ENCODE data around the gene MCC. TPM values are rescaled to one million over a fixed set of nuclear protein-coding genes. Genes with fewer than 3 reads are reported as not detected.

Gene MCC
- total RNA-seq, 2 experiments from 2014 or later: 0.25 TPM; not detected in 1

DNA sequence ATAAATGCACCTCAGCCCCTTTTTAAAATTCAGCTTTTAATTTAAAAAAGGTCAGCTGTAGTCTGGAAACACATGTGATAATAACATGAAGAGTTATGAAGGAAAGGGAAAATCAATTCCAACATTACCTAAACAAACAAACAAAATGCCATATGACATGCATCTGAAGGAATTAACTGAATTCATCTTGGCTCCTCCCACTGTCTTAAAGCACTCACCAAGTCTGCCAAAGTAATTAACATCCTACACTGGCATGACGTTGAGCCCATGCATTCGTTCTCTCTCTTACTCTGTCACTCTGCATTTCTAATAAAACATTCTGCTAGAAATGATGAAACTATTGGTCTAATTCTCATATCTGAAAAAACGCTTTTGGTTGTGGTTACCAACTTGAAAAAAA, 91.2 kb downstream of the MCC start:
- H3K27ac ChIP-seq (ENCODE audit: low read depth, low read length, poor library complexity, severe bottlenecking): no peak overlapping the region
- ChIA-PET POLR2A (interaction anchor here (0.7 to 1.6 kb wide), 3 partner anchors 9 to 69 kb away, joined by 3 to 6 read pairs (median 5); no protein-coding TSS in a partner anchor), CTCF (ENCODE audit: unreplicated experiment) (no interaction called here)
- TF ChIP-seq CTCF (conservative IDR thresholded peaks at IDR 0.05; ENCODE audit: low read length): no peak
- no peak for TF ChIP-seq EZH2phosphoT487 (IDR thresholded peaks at IDR 0.05; ENCODE audit: borderline replicate concordance, low read depth, low read length)
- no peak for DNase-seq (ENCODE audit: low spot score)
- H3K4me1 ChIP-seq (ENCODE audit: insufficient read depth, low read length, poor library complexity, severe bottlenecking): no peaks in the 10 kb centered on the region
- H3K9me2 ChIP-seq (ENCODE audit: insufficient read depth, low read length): no peaks in the 10 kb centered on the region
- no peaks in the 10 kb centered on the region for H3K9me3 ChIP-seq (ENCODE audit: low read length)
- intact Hi-C loops (cut with micrococcal nuclease; ENCODE audit: unreplicated experiment): no loop called here
- no peaks in the 10 kb centered on the region for H3K36me3 ChIP-seq (ENCODE audit: insufficient read depth, low read length)
- BruUV-seq (replicated peaks): no TSS peak
- no peak overlapping the region for H3K4me2 ChIP-seq (ENCODE audit: low read length)
- H4K20me1 ChIP-seq (ENCODE audit: insufficient read depth, low read length): no peaks in the 10 kb centered on the region
- H3K4me3 ChIP-seq (ENCODE audit: low read depth, low read length, poor library complexity, severe bottlenecking): no peak overlapping the region
- H3K79me2 ChIP-seq (ENCODE audit: insufficient read depth, low read depth, low read length): no peaks in the 10 kb centered on the region
- H2AFZ ChIP-seq (ENCODE audit: low read length): no peak overlapping the region

GRCh38 chr5:113394658-113395057, 93.6 kb downstream of the MCC start:
- intact Hi-C loops (cut with micrococcal nuclease; ENCODE audit: unreplicated experiment): no loop called here
- Histone ChIP-seq H3K4me3 (ENCODE audit: low read depth, low read length, poor library complexity, severe bottlenecking) (no peak overlapping the region), H3K4me1 (ENCODE audit: insufficient read depth, low read length, poor library complexity, severe bottlenecking) (no peaks in the 10 kb centered on the region), H3K9me2 (ENCODE audit: insufficient read depth, low read length) (no peaks in the 10 kb centered on the region), H4K20me1 (ENCODE audit: insufficient read depth, low read length) (no peaks in the 10 kb centered on the region), H3K27ac (ENCODE audit: low read depth, low read length, poor library complexity, severe bottlenecking) (no peak overlapping the region), H3K4me2 (ENCODE audit: low read length) (no peak overlapping the region), H3K79me2 (ENCODE audit: insufficient read depth, low read depth, low read length) (no peaks in the 10 kb centered on the region), H3K9me3 (ENCODE audit: low read length) (no peaks in the 10 kb centered on the region), H3K36me3 (ENCODE audit: insufficient read depth, low read length) (no peaks in the 10 kb centered on the region), H2AFZ (ENCODE audit: low read length) (no peak overlapping the region)
- no TSS peak for BruUV-seq (replicated peaks)
- ChIA-PET CTCF (ENCODE audit: unreplicated experiment) (no interaction called here), POLR2A (interaction anchor here (0.8 kb wide), 1 partner anchor 21 kb away, joined by 3 read pairs; no protein-coding TSS in a partner anchor)
- TF ChIP-seq EZH2phosphoT487 (IDR thresholded peaks at IDR 0.05; ENCODE audit: borderline replicate concordance, low read depth, low read length): no peak
- TF ChIP-seq CTCF (conservative IDR thresholded peaks at IDR 0.05; ENCODE audit: low read length): no peak
- DNase-seq (ENCODE audit: low spot score): no peak

DNA sequence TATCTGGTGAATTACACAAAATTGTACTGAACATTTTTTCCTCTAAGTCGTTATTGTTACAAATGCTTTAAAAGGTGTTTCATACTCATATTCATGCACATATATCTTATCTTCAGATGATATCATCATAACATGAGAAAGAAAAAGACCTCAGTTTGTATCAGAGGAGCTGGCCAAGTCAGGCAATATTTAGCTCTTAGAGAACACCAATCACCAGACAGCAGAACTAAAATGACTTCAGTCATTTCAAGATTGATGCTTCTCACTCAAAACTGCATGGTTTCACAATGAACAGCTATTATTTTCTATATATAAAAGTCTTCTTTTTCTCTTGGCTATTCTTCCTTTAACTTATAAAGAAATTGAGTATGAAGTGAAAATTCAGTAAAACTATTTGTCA, 98.0 kb downstream of the MCC start:
- BruUV-seq (replicated peaks): no TSS peak
- DNase-seq (ENCODE audit: low spot score): no peak
- no peak overlapping the region for H3K4me2 ChIP-seq (ENCODE audit: low read length)

More for the DNA sequence above, 98.0 kb downstream of the MCC start:
- ChIA-PET POLR2A (interaction anchor here (0.6 to 1.3 kb wide), 2 partner anchors 13 to 66 kb away, joined by 3 to 5 read pairs; no protein-coding TSS in a partner anchor), CTCF (ENCODE audit: unreplicated experiment) (interaction anchor here (0.6 kb wide), 1 partner anchor 216 kb away, joined by 3 read pairs; no protein-coding TSS in a partner anchor)
- Histone ChIP-seq H3K4me3 (ENCODE audit: low read depth, low read length, poor library complexity, severe bottlenecking) (no peak overlapping the region), H3K36me3 (ENCODE audit: insufficient read depth, low read length) (no peaks in the 10 kb centered on the region), H3K9me3 (ENCODE audit: low read length) (no peaks in the 10 kb centered on the region), H3K9me2 (ENCODE audit: insufficient read depth, low read length) (no peaks in the 10 kb centered on the region), H3K27ac (ENCODE audit: low read depth, low read length, poor library complexity, severe bottlenecking) (no peak overlapping the region), H2AFZ (ENCODE audit: low read length) (no peak overlapping the region), H3K79me2 (ENCODE audit: insufficient read depth, low read depth, low read length) (no peaks in the 10 kb centered on the region), H3K4me1 (ENCODE audit: insufficient read depth, low read length, poor library complexity, severe bottlenecking) (no peaks in the 10 kb centered on the region), H4K20me1 (ENCODE audit: insufficient read depth, low read length) (no peaks in the 10 kb centered on the region)
- TF ChIP-seq CTCF (conservative IDR thresholded peaks at IDR 0.05; ENCODE audit: low read length) (no peak), EZH2phosphoT487 (IDR thresholded peaks at IDR 0.05; ENCODE audit: borderline replicate concordance, low read depth, low read length) (no peak)
- intact Hi-C loops (cut with micrococcal nuclease; ENCODE audit: unreplicated experiment): no loop called here
